ENCODE measurements around the gene ABO.
"Not testable (repeated sequence)": the region's sequence is repeated elsewhere in the genome, so short reads cannot be mapped to it uniquely, and the experiment has no call there.

Gene ABO

GRCh38 chr9:133205996-133206931 lies 68.7 kb downstream of the ABO start:
- no peak for DNase-seq (ENCODE audit: low read depth)
- no peak overlapping the region for H3K4me3 ChIP-seq (ENCODE audit: low read depth, low read length)
- no peak for TF ChIP-seq CTCF (IDR thresholded peaks at IDR 0.05; ENCODE audit: control insufficient read depth, extremely low read depth, insufficient read depth)

GRCh38 chr9:133205481-133205887 lies 69.5 kb downstream of the ABO start:
- DNase-seq (ENCODE audit: low read depth); H3K4me3 ChIP-seq (ENCODE audit: low read depth, low read length): not testable (repeated sequence)
